Fibroblast of pulmonary artery (primary cell): ENCODE data around the gene IRGC.

ENCODE experiments used
- DNase-seq: peaks from one replicate; pipeline ENCODE4 v3.0.0-alpha.2; 2010; ENCODE audit warnings: low read depth
- H3K4me3 ChIP-seq: replicated peaks from 2 replicates; pipeline ENCODE4 v1.5.1; 2011; ENCODE audit warnings: low read depth, mild to moderate bottlenecking, control low read depth, low read length, moderate library complexity
- TF ChIP-seq, protein P1 (sequence below): IDR thresholded peaks from 2 replicates; pipeline ENCODE4 v1.5.1; 2011; ENCODE audit warnings: mild to moderate bottlenecking, control low read depth, low read length, inconsistent platforms; ENCODE audit errors: missing control alignments

The IRGC gene

DNA sequence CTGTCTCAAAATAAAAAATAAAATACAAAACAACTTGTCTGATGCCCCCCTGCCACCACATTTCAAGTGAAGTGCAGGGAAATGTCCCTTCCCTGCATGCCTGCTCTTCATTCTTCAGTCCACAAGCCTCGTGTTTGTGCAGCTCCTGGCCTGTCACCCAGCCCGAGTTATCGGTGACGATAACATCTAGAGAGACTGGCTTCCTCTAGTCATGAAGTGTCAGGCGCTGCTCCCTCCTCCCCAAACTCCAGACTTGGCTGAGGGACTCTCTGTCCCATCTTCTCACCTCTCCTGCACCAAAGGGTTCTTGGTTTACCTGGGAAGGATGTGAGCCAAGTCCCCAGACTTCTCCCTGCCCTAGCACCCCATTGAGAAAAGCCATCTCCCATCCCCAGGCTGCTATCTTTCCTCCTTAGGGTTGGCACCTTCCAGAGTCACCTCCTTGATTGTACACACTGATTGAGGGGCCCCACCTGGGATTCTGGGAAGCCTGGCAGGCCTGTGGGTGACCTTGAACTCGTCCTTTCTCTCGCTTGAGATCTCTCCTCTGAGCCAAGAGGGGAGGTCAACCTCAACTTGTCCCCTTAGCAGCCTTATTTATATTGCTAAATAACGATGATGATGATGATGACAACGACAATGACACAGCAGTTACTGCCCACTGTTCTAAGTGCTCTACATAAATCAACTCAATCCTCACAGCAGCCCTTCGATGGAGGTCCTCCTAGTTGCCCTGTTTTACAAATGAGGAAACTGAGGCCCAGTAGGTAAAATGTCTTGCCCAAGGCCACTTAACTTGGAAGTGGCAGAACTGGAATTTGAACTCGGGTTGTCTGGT is 32.8 kb upstream of the IRGC start:
- no peak overlapping the region for H3K4me3 ChIP-seq
- TF ChIP-seq, protein P1, sequence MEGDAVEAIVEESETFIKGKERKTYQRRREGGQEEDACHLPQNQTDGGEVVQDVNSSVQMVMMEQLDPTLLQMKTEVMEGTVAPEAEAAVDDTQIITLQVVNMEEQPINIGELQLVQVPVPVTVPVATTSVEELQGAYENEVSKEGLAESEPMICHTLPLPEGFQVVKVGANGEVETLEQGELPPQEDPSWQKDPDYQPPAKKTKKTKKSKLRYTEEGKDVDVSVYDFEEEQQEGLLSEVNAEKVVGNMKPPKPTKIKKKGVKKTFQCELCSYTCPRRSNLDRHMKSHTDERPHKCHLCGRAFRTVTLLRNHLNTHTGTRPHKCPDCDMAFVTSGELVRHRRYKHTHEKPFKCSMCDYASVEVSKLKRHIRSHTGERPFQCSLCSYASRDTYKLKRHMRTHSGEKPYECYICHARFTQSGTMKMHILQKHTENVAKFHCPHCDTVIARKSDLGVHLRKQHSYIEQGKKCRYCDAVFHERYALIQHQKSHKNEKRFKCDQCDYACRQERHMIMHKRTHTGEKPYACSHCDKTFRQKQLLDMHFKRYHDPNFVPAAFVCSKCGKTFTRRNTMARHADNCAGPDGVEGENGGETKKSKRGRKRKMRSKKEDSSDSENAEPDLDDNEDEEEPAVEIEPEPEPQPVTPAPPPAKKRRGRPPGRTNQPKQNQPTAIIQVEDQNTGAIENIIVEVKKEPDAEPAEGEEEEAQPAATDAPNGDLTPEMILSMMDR = no peak

GRCh38 chr19:43683905-43684304 is 32.0 kb upstream of the IRGC start:
- no peak overlapping the region for H3K4me3 ChIP-seq
- TF ChIP-seq, protein P1 = no peak
- DNase-seq = no peak

More for the DNA sequence above, 32.8 kb upstream of the IRGC start:
- no peak for DNase-seq

- H3K4me3 ChIP-seq = no peak overlapping the region
- DNase-seq = no peak
- TF ChIP-seq, protein P1 = no peak
These were observed 31.6 kb upstream of the IRGC start for GRCh38 chr19:43684326-43684725.

DNA sequence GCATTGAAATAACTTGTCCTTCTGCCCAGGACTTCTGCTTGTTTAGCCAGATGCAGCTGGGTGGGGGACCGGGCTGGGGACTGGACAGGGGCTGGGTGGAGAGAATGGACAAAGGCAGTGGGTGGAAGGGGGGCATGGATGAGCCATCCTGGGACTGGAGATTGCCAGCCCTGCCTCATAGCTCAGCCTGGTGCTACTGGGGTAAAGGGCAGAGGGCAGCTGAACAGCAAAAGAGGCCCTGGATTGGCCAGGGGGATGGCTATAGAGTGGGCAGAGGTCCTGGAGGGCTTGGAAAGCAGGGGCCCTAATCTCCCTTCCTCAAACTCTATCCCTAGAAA is 28.2 kb upstream of the IRGC start:
- no peak overlapping the region for H3K4me3 ChIP-seq
- DNase-seq = no peak
- TF ChIP-seq, protein P1 = no peak

GRCh38 chr19:43688059-43688701 is 27.7 kb upstream of the IRGC start:
- TF ChIP-seq, protein P1 = no peak
- no peak overlapping the region for H3K4me3 ChIP-seq
- DNase-seq = no peak

DNA sequence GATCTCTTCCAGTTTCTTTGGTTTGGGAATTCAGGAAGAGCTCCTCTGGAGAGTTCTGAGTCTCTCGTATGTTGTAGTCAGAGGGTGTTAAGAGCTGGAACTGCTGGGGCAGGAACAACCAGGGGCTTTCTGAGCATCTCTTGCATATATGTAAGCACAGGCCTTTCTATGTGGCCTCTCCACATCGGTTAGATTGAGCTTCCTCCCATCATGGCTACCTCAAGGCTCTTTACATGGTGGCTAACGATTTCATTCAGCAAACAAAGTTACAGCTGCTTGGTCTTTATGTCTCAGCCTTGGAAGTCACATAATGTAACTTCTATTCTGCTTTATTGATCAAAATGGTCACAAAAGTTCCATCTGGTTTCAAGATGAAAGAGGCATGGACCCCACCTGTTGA is 25.4 kb upstream of the IRGC start:
- no peak for DNase-seq
- TF ChIP-seq, protein P1 = no peak
- H3K4me3 ChIP-seq = no peak overlapping the region
